ENCODE results near the gene SMAD6.

Gene SMAD6

DNA sequence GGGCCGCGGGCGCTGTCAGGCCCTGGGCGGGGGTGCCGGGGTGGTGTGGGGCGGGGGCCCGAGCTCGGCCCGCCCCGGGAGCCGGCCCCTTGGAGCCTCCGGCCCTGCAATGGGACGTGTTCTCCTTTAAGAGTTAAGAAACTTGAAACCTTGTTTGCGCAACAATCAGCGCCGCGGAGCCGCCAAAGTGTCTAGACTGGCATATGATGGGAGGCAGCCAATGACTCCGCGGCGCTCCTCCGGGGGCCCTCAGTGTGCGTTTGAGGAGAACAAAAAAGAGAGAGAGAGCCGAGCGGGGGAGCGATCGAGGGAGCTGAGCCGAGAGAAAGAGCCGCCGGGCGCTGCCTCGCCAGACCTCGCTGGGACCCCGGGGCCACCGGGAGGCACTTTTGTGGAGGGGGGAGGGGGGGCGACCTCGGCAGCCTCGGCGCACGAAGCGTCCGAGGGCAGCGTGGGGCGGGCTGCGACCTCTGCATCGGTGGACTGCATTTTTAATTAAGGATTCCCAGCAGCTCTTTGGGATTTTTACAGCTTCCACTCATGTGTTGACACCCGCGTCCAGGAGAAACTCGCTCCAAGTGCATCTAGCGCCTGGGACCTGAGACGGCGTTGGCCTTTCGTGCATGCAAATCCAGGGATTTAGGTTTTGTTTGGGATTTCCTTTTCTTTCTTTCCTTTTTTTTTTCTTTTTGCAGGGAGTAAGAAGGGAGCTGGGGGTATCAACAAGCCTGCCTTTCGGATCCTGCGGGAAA is at the start of gene SMAD6:
Gene SMAD6 (plus strand): TSS at position 202 of the 752 bp plus-strand sequence. CDS start 1,023 bp downstream, outside the sequence.
- peak; percentile 85 for DNase-seq

GRCh38 chr15:66652806-66653205 is 49.2 kb upstream of the SMAD6 start:
- no peak for DNase-seq

GRCh38 chr15:66653398-66653797 is 48.6 kb upstream of the SMAD6 start:
- DNase-seq, result no peak

- DNase-seq, result no peak
Measured at GRCh38 chr15:66653852-66654251, 48.2 kb upstream of the SMAD6 start.

DNA sequence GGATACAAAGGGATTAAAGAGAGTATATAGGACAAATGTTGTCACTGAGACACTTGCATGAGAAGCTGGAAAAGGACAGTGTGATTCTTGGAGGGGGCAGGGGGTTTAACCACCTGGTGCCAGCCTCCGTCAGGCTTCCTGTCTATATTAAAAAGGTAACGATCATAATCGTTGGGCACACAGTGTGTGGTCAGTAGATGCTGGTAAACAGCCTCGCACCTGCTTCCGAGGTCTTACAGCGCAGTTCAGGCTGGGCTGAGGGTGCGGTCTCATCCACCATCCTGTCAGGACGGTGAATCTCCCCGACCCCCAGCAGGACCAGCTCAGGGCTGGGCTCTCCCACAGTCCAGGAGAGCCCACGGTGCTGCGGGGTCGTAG is 47.7 kb upstream of the SMAD6 start:
- DNase-seq, result no peak

DNA sequence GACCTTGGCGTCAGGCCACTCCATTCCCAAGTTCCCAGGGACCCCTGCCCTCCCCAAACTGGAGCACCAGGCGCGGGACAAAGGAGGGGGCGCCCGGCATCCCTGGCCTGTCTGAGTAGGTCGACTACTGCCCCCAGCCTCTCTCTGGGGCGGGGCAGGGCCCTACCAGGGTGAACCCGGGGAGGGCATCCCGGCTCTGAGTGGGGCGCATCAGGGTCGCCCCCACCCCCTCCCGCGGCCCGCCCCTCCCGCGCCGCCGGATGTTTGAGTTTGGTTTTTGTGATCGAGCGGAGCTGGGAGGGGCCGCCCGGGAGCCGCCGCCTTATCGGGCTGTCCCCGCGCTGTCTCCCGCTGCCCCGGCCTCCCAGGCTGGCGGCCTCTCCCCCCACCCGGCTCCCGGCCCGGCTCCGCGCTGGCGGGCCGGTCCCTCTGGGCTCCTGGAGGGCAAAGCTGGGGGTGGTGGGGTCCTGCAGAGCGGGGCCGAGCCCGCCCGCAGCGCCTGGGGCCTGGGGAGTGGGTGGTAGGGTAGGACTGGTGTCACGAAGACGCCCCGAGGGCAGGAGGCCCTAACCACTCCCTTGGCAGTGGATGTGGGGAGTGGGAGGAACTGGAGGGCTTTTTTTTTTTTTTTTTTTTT is 47.2 kb upstream of the SMAD6 start:
- DNase-seq, result no peak

GRCh38 chr15:66655511-66655910 is 46.5 kb upstream of the SMAD6 start:
- no peak for DNase-seq

- DNase-seq, result no peak
Measured at GRCh38 chr15:66655997-66656396, 46.0 kb upstream of the SMAD6 start.

GRCh38 chr15:66657185-66658020 is 44.6 kb upstream of the SMAD6 start:
- DNase-seq, result no peak

GRCh38 chr15:66658044-66658443 is 44.0 kb upstream of the SMAD6 start:
- no peak for DNase-seq

- no peak for DNase-seq
Measured at GRCh38 chr15:66658855-66659254, 43.2 kb upstream of the SMAD6 start.

- no peak for DNase-seq
Measured at GRCh38 chr15:66659384-66659783, 42.7 kb upstream of the SMAD6 start.

- DNase-seq, result no peak
Measured at GRCh38 chr15:66661432-66662096, 40.5 kb upstream of the SMAD6 start.

DNA sequence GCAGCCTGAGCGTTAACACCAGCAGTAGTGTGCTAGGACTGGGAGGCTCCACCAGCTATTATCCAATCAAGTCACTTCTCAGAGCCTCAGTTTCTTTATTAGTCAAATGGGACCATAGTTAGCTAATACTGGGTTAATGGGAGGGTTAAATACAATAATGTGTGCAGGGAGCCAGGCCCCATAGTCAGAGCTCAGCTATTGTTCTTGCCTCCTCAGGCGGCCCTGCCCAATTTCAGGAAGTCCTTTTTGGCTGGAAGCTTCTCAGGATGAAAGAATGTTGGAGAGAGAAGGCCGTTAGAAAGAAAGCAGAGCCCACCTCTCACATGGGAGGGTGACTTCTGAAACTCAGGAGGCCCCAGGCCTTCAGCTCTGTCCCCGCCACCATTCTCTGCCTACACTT is 39.5 kb upstream of the SMAD6 start:
- no peak for DNase-seq

DNA sequence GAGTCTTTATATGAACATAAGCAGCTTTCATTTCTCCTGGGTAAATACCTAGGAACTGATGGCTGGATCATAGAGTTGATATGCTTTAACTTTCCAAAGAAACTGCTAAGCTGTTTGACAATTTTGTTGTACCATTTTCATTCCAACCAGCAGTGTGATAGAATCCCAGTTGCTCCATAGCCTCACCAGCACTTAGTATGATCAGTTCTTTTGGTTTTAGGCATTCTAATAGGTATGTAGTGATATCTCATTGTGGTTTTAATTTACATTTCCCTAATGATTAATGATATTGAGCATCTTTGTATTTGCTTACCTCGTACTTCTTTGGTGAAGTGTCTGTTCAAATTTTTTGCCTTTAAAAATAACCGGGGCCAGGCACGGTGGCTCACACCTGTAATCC is 38.4 kb upstream of the SMAD6 start:
- DNase-seq, result no peak

- DNase-seq, result no peak
Measured at GRCh38 chr15:66670175-66670574, 31.9 kb upstream of the SMAD6 start.

DNA sequence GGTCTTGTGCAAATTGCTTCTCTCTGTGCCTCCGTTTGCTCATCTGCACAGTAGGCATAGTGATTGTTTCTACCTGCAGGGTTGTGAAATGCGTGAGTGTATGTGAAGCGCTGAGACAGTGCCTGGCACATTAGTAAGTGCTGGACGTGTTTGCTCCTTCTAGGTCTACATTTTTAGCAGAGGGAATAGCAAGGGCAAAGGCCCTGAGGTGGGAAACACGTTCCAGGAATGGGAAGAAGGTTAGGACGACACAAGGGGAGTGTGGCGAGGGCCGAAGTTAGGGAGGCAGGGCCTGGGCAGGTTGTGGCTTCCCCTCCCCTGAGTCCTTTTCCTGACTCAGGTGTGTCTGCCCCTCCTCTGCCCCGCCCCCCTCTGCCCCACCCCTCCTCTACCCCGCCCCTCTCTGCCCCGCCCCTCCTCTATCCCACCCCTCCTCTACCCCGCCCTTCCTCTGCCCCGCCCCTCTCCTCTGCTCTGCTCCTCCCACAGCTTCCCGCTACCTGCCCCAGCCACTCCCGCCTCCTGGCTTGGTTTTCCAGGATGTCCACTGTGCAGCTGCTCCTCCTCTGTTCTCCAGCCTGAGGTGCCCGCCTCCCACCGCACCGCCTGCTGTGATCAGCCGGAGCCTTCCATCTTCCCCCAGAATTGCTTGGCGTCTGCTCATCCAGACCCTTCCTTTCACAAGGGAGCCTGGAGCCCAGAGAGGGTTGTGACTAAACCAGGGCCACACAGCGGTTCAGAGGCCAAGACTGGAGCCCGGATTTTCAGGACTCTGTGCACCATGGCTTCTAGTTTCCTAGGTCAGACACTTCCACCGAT is 31.1 kb upstream of the SMAD6 start:
- no peak for DNase-seq

DNA sequence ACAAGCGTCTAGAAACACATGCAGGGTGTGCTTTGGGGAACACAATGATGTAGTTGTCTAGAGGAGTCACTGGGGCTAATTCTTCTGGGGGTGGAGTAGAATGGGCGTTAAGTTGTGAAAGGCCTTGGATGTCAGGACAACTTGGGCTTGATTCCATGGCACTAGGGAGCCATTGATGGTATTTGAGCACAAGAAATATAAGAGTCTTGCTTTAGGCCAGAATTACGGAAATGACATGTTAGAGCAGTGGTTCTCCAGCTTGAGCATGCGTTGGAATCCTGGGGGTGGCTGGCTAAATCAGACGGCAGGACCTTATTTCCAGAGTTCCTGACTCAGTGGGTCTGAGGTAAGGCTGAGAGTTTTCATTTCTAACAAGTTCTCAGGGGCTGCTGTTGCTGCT is 29.2 kb upstream of the SMAD6 start:
- DNase-seq, result no peak

- DNase-seq, result no peak
Measured at GRCh38 chr15:66673410-66674322, 28.4 kb upstream of the SMAD6 start.

DNA sequence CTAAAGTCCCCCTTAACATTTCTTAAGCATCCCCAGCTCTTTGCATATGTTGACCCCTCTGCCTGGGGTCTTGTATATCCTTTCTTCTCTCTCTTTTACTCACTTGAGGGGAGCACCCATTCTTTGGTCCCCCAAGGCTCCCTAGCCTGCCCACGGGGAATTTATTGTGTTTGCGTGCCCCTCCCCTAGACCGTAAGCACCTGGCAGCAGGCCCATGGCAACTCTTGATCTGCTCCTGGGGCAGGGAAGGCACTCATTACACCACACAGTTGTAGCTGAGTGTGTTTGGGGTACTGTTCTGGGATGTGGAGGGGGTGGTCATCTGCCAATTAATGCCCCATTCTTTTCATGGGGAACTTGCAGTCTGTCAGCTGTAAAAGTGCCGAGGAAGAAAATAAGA is 27.3 kb upstream of the SMAD6 start:
- no peak for DNase-seq

GRCh38 chr15:66675446-66675845 is 26.6 kb upstream of the SMAD6 start:
- DNase-seq, result no peak
